Measurements from ENCODE around the gene BBS9.
"Not testable (repeated sequence)": the region's sequence is repeated elsewhere in the genome, so short reads cannot be mapped to it uniquely, and the experiment has no call there.

BBS9 gene

GRCh38 chr7:33287738-33288137, 158.4 kb downstream of the BBS9 start:
- DNase-seq = no peak

- DNase-seq = no peak
Measured at GRCh38 chr7:33298848-33299247, 169.5 kb downstream of the BBS9 start.

- no peak for DNase-seq
Measured at GRCh38 chr7:33299425-33299824, 170.1 kb downstream of the BBS9 start.

GRCh38 chr7:33300131-33300530, 170.8 kb downstream of the BBS9 start:
- no peak for DNase-seq

- DNase-seq = no peak
Measured at GRCh38 chr7:33300742-33301141, 171.4 kb downstream of the BBS9 start.

- DNase-seq = not testable (repeated sequence)
Measured at GRCh38 chr7:33303978-33304557, 174.7 kb downstream of the BBS9 start.

GRCh38 chr7:33307205-33307604, 177.8 kb downstream of the BBS9 start:
- no peak for DNase-seq

GRCh38 chr7:33310546-33310945, 181.2 kb downstream of the BBS9 start:
- no peak for DNase-seq

GRCh38 chr7:33325754-33326484, 196.6 kb downstream of the BBS9 start:
- DNase-seq = no peak

GRCh38 chr7:33326485-33326848, 197.1 kb downstream of the BBS9 start:
- DNase-seq = no peak

- DNase-seq = no peak
Measured at GRCh38 chr7:33327427-33327826, 198.1 kb downstream of the BBS9 start.

- no peak for DNase-seq
Measured at GRCh38 chr7:33334349-33334748, 205.0 kb downstream of the BBS9 start.

- no peak for DNase-seq
Measured at GRCh38 chr7:33336820-33337219, 207.5 kb downstream of the BBS9 start.

- no peak for DNase-seq
Measured at GRCh38 chr7:33339074-33339790, 209.9 kb downstream of the BBS9 start.

GRCh38 chr7:33346055-33346454, 216.7 kb downstream of the BBS9 start:
- DNase-seq = no peak

GRCh38 chr7:33350577-33350976, 221.2 kb downstream of the BBS9 start:
- no peak for DNase-seq

- DNase-seq = no peak
Measured at GRCh38 chr7:33351709-33352108, 222.3 kb downstream of the BBS9 start.

- no peak for DNase-seq
Measured at GRCh38 chr7:33354201-33354600, 224.8 kb downstream of the BBS9 start.

- no peak for DNase-seq
Measured at GRCh38 chr7:33355386-33355785, 226.0 kb downstream of the BBS9 start.

- no peak for DNase-seq
Measured at GRCh38 chr7:33356336-33356735, 227.0 kb downstream of the BBS9 start.

GRCh38 chr7:33357846-33358245, 228.5 kb downstream of the BBS9 start:
- DNase-seq = no peak

- DNase-seq = no peak
Measured at GRCh38 chr7:33369888-33370287, 240.5 kb downstream of the BBS9 start.

- DNase-seq = no peak
Measured at GRCh38 chr7:33373195-33373594, 243.8 kb downstream of the BBS9 start.

GRCh38 chr7:33379891-33380525, 250.6 kb downstream of the BBS9 start:
- DNase-seq = no peak

All from femur (tissue), 1 donor.